ENCODE measurements around the gene CIDEC. TPM values are rescaled to one million over a fixed set of nuclear protein-coding genes. Genes with fewer than 3 reads are reported as not detected.

The CIDEC gene
- total RNA-seq = 0.15 and 0.17 TPM in 2 replicates

GRCh38 chr3:9879830-9880549 is at the start of gene CIDEC:
Gene CIDEC, minus strand, starts transcription at chr3:9880253. Its CDS starts 1,767 bp downstream, at chr3:9878486.

DNA sequence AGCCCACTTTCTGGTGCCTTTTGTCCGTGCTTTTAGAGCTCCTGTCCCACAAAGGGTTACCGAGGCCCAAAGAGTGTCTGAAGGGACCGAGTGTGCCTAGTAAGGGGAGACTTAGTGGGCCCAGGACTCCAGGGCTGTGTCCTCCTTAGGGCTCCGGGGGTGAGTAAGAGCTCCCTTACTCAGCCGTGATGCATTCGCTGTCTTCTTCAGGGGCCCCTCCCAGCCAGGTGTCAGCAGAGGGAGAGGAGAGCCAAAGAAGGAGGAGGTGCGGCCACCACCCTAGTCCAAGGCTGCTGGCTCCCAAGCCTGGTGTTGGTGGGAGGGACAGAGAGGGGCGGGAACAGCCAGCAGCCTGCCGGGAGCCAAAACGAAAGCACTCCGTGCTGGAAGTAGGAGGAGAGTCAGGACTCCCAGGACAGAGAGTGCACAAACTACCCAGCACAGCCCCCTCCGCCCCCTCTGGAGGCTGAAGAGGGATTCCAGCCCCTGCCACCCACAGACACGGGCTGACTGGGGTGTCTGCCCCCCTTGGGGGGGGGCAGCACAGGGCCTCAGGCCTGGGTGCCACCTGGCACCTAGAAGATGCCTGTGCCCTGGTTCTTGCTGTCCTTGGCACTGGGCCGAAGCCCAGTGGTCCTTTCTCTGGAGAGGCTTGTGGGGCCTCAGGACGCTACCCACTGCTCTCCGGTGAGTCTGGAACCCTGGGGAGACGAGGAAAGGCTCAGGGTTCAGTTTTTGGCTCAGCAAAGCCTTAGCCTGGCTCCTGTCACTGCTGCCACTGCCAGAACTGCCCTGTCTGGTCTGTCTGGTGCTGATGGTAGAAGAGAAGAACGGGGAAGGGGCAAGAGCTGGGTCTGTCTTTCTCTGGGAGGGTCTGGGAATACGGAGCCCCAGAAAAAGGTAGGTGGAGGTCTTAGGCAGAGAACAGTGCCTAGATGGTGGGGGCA is 37.0 kb upstream of the CIDEC start, which contains the start of gene IL17RC:
IL17RC (plus strand) TSS at position 365 of the 947 bp plus-strand sequence; CDS start at position 583, 218 bp downstream.

GRCh38 chr3:9902372-9903237 is 22.6 kb upstream of the CIDEC start, which contains the start of gene IL17RE:
Gene IL17RE, plus strand, starts transcription at chr3:9902848. Its CDS starts 85 bp downstream, at chr3:9902933.

GRCh38 chr3:9890249-9891071 is 10.4 kb upstream of the CIDEC start, which contains the start of gene JAGN1:
Gene JAGN1, plus strand, starts transcription at chr3:9890610. Its CDS starts 113 bp downstream, at chr3:9890723.

DNA sequence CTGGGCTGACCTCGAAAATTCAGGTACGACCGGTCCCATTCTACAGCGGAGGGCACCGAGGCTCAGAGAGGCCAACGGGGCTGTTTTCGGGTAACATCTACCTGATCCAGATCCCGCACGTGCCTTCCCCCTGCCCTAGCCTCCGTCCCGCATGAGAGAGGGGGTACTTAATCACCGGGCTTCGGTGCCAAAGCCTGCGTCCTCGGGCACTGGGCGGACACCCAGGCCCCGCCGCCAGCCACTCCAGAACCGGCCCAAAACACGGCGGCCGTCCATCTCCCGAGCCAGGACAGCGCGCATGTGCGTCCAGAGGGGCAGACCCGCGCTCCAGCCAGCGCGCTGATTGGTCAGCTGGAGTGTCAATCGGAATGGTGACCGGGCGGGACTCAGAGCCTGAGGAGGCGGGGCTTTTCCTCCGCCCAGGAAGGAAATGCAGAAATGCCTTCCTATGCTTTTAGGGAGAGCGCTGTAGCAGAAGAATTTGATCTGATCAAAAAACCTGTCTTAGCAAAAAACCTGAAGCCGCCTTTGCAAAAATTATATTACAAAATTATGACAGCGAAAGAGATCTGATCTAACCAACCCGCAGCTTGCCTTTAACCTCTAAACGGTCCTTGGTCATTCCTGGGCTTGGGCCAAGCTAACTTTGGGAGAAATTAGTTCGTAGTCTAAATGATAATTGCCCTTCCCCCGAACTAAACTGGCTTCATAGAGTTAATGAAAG is 36.2 kb downstream of the CIDEC start, which contains the start of gene RPUSD3:
RPUSD3 (minus strand) TSS at position 294 of the 724 bp plus-strand sequence; CDS start at position 276, 18 bp downstream.

Other genes starting within 250 kb of the CIDEC start
- 29.3 and 29.4 TPM in 2 replicates for gene MTMR14, start 230.7 kb downstream of the CIDEC start, total RNA-seq
- gene CPNE9, start 176.4 kb downstream of the CIDEC start, total RNA-seq = under 0.01 and 0.17 TPM in 2 replicates
- 11.4 and 12.9 TPM in 2 replicates for gene BRPF1, start 148.5 kb downstream of the CIDEC start, total RNA-seq
- gene OGG1, start 130.3 kb downstream of the CIDEC start, total RNA-seq = 32.8 and 36.0 TPM in 2 replicates
- gene CAMK1, start 110.3 kb downstream of the CIDEC start, total RNA-seq = 41.5 and 45.3 TPM in 2 replicates
- gene TADA3, start 87.8 kb downstream of the CIDEC start, total RNA-seq = 81.9 and 89.2 TPM in 2 replicates
- 195 and 196 TPM in 2 replicates for gene ARPC4, start 87.2 kb downstream of the CIDEC start, total RNA-seq
- gene TTLL3, start 70.0 kb downstream of the CIDEC start, total RNA-seq = 8.3 and 8.7 TPM in 2 replicates
- gene RPUSD3, start 36.2 kb downstream of the CIDEC start, total RNA-seq = 51.3 and 56.5 TPM in 2 replicates
- 45.2 and 54.7 TPM in 2 replicates for gene JAGN1, start 10.4 kb upstream of the CIDEC start, total RNA-seq
- gene IL17RE, start 22.6 kb upstream of the CIDEC start, total RNA-seq = 3.9 and 6.6 TPM in 2 replicates
- gene IL17RC, start 36.8 kb upstream of the CIDEC start, total RNA-seq = 40.0 and 44.6 TPM in 2 replicates
- 12.8 and 14.5 TPM in 2 replicates for gene CRELD1, start 53.6 kb upstream of the CIDEC start, total RNA-seq
- gene PRRT3, start 72.2 kb upstream of the CIDEC start, total RNA-seq = 1.8 and 3.2 TPM in 2 replicates
- gene EMC3, start 106.6 kb upstream of the CIDEC start, total RNA-seq = 23.7 and 35.4 TPM in 2 replicates
- gene FANCD2, start 146.2 kb upstream of the CIDEC start, total RNA-seq = 26.2 and 38.7 TPM in 2 replicates
- not detected in 2 replicates for gene FANCD2OS, start 228.0 kb upstream of the CIDEC start, total RNA-seq
- 95.5 and 110 TPM in 2 replicates for gene BRK1, start 235.4 kb upstream of the CIDEC start, total RNA-seq

Data from bronchus fibroblast of lung (primary cell).